Lower lobe of right lung (tissue), 2 donors: Measurements from ENCODE around the gene ACBD4. TPM values are rescaled to one million over a fixed set of nuclear protein-coding genes. Genes with fewer than 3 reads are reported as not detected.

ENCODE experiments used
- ATAC-seq, 2 donors: fragments of 200-7000 bp; cut with Tn5 transposase; one replicate each; pipeline ENCODE4 v1.9.1; 2020 to 2022; ENCODE audit warnings: mild to moderate bottlenecking in 2 of 2, moderate library complexity in 2 of 2
- DNase-seq: peaks from one replicate; pipeline ENCODE4 v3.0.0-alpha.2; 2020
- H3K27ac ChIP-seq: fragments of 200-600 bp; one replicate; pipeline ENCODE4 v1.8.0; 2022
- H3K27me3 ChIP-seq: fragments of 200-600 bp; one replicate; pipeline ENCODE4 v1.8.0; 2022; ENCODE audit warnings: low read depth
- H3K36me3 ChIP-seq: fragments of 200-600 bp; one replicate; pipeline ENCODE4 v1.8.0; 2022; ENCODE audit warnings: mild to moderate bottlenecking
- H3K4me1 ChIP-seq: fragments of 200-600 bp; one replicate; pipeline ENCODE4 v1.8.0; 2022
- H3K4me3 ChIP-seq: fragments of 200-600 bp; one replicate; pipeline ENCODE4 v1.8.0; 2022; ENCODE audit warnings: mild to moderate bottlenecking
- H3K9me3 ChIP-seq: fragments of 200-600 bp; one replicate; pipeline ENCODE4 v1.8.0; 2022
- CTCF ChIP-seq: fragments of 200-600 bp; IDR thresholded peaks from one replicate; pipeline ENCODE4 v1.8.0; 2022; ENCODE audit warnings: antibody characterized with exemption, mild to moderate bottlenecking
- intact Hi-C: fragments of 100-400 bp; cut with DNase I; formaldehyde crosslinking; loops from one replicate; pipeline ENCODE4 v1.11.0; 2022
- long read RNA-seq: library from polyadenylated mRNA; unstranded; transcript quantifications from one replicate; pipeline ENCODE4 v2.0.0, GENCODE V29; 2021
- total RNA-seq: library from RNA; stranded (reverse); fragmentation: NEBNext Ultra II Directional; extraction: Animal tissue kit (Norgen Biotek cat#: 25700); gene quantifications from one replicate; pipeline ENCODE4 v1.2.1, GENCODE V29; 2021
- donor health status: DM: no; HTN: yes; CAD: no; lungs with severe emphysema.

The ACBD4 gene
- 16.6 TPM for total RNA-seq
- long read RNA-seq, transcript ACBD4-201 (10 exons, 1,806 nt): major isoform, 6 of 33 reads
- long read RNA-seq, transcript ACBD4-207 (10 exons, 1,579 nt): minor isoform, 5 of 33 reads
- long read RNA-seq, partial matches to known transcripts: 4 of 33 reads
- long read RNA-seq, other reads (novel, unspliced or antisense): 17 of 33 reads

- peak within 1 kb of the TSS; percentile 88 for H3K4me3 ChIP-seq
- no peaks in the 10 kb centered on the region for H3K9me3 ChIP-seq
- peak; percentile 87 to 92 for ATAC-seq
- TF ChIP-seq CTCF: peak; percentile 100
- peaks cover 28% of the 10 kb centered on the region for H3K4me1 ChIP-seq
- peak within 1 kb of the TSS; percentile 80 for H3K27ac ChIP-seq
- DNase-seq: peak; percentile 96
- intact Hi-C loops: loop anchor here (5.0 kb wide), 1 partner anchor 62 kb away; no protein-coding TSS in a partner anchor
- peaks cover 10% of the 10 kb centered on the region for H3K36me3 ChIP-seq
- H3K27me3 ChIP-seq: no peaks in the 10 kb centered on the region
Measured at GRCh38 chr17:45135192-45135977, at the start of gene ACBD4. ACBD4 (plus strand) TSS chr17:45135687; CDS start chr17:45136145, 458 bp downstream.

GRCh38 chr17:45086391-45086790, 49.1 kb upstream of the ACBD4 start:
- Histone ChIP-seq H3K4me3 (no peak overlapping the region), H3K36me3 (peaks cover 99% of the 10 kb centered on the region), H3K4me1 (peaks cover 9% of the 10 kb centered on the region), H3K9me3 (no peaks in the 10 kb centered on the region), H3K27me3 (no peaks in the 10 kb centered on the region), H3K27ac (no peak overlapping the region)
- no peak for DNase-seq
- intact Hi-C loops: no loop called here
- no peak for TF ChIP-seq CTCF
- no peak for ATAC-seq

- no peak overlapping the region for H3K27ac ChIP-seq
Measured at GRCh38 chr17:45086865-45087503, 48.5 kb upstream of the ACBD4 start.

GRCh38 chr17:45087504-45087975, 47.9 kb upstream of the ACBD4 start:
- H3K9me3 ChIP-seq: no peaks in the 10 kb centered on the region
- TF ChIP-seq CTCF: no peak
- no peak overlapping the region for H3K4me3 ChIP-seq
- ATAC-seq (no peak), DNase-seq (no peak)
- H3K4me1 ChIP-seq: peaks cover 18% of the 10 kb centered on the region
- peaks cover 97% of the 10 kb centered on the region for H3K36me3 ChIP-seq
- H3K27me3 ChIP-seq: no peaks in the 10 kb centered on the region
- H3K27ac ChIP-seq: no peak overlapping the region
- intact Hi-C loops: no loop called here

More at GRCh38 chr17:45086865-45087503, 48.5 kb upstream of the ACBD4 start:
- Histone ChIP-seq H3K36me3 (peaks cover 99% of the 10 kb centered on the region), H3K27me3 (no peaks in the 10 kb centered on the region), H3K4me1 (peaks cover 13% of the 10 kb centered on the region), H3K4me3 (no peak overlapping the region), H3K9me3 (no peaks in the 10 kb centered on the region)
- no peak for TF ChIP-seq CTCF
- intact Hi-C loops: no loop called here
- no peak for ATAC-seq
- DNase-seq: no peak

GRCh38 chr17:45087978-45088377, 47.5 kb upstream of the ACBD4 start:
- H3K9me3 ChIP-seq: no peaks in the 10 kb centered on the region
- no peaks in the 10 kb centered on the region for H3K27me3 ChIP-seq
- no peak overlapping the region for H3K27ac ChIP-seq
- H3K4me1 ChIP-seq: peaks cover 23% of the 10 kb centered on the region
- peaks cover 92% of the 10 kb centered on the region for H3K36me3 ChIP-seq
- no peak for DNase-seq
- TF ChIP-seq CTCF: no peak
- no peak overlapping the region for H3K4me3 ChIP-seq
- no peak for ATAC-seq
- intact Hi-C loops: no loop called here
